GM18907 (cell line): ENCODE measurements around the gene CORO2B.
"Not testable (repeated sequence)": the region's sequence is repeated elsewhere in the genome, so short reads cannot be mapped to it uniquely, and the experiment has no call there.

ENCODE experiments used
- ATAC-seq: cut with Tn5 transposase; IDR thresholded peaks from one replicate; pipeline ENCODE4 v1.9.1; 2021; ENCODE audit warnings: mild to moderate bottlenecking, moderate library complexity; ENCODE audit not compliant: unreplicated experiment

The CORO2B gene

GRCh38 chr15:68643216-68643830, 64.5 kb downstream of the CORO2B start:
- no peak for ATAC-seq

- no peak for ATAC-seq
Measured at GRCh38 chr15:68644083-68644904, 65.5 kb downstream of the CORO2B start.

DNA sequence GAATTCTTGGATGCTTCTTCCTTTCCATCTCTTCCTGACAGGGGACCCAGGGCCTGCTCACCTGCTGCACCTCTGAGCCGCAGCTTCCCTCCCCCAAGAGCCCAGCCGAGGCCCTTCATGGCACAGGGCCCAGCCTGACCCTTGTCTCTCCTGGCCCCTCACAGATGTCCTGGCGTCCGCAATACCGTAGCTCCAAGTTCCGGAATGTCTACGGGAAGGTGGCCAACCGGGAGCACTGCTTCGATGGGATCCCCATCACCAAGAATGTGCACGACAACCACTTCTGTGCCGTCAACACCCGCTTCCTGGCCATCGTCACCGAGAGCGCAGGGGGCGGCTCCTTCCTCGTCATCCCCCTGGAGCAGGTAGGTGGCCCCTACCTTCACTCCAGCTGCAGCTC, 66.2 kb downstream of the CORO2B start:
- ATAC-seq: no peak

DNA sequence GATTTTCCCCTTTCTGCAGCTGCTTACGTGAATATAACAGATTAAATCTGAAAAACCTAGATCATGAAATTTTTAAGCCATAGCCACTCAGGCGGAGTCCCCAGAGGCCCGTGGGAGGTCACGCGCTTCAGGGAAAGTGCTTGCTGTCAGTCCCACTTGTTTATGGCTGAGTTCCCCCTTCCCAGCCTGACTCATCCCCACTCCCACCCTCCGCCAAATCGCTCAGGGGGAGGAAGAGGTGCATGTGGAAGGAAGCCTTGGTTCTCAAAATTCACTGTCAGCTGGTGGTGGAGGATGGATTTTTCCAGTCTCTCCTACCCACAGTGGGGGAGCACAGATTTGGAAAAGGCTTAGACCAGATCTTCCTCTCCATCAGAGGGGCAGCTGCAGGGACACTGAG, 67.4 kb downstream of the CORO2B start:
- no peak for ATAC-seq

DNA sequence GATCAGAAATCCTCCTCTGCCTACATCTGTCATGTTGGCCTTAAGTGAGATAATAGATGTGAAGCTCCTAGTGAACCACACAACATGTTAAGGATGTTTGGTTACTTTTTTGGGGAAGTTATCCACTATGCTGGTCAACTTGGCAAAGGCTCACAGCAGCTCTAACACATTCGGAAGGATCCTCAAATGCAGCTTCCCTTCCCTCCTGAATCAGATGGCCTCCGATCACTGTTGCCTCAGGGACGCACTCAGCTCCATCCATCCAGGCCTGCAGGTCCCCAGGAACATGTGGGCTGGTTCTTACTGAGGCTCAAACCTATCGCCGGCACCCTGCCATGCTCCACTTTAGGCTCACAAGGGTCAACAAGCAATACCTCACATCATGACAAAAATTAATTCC, 67.9 kb downstream of the CORO2B start:
- no peak for ATAC-seq

DNA sequence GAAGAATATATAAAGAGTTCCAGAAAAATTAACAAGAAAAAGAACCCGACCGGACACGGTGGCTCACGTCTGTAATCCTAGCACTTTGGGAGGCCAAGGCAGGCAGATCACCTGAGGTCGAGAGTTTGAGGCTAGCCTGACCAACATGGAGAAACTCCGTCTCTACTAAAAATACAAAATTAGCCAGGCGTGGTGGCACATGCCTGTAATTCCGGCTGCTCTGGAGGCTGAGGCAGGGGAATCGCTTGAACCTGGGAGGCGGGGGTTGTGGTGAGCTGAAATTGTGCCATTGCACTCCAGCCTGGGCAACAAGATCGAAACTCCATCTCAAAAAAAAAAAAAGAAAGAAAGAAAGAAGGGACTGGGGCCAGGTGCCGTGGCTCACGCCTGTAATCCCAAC, 68.6 kb downstream of the CORO2B start:
- ATAC-seq: not testable (repeated sequence)

- no peak for ATAC-seq
Measured at GRCh38 chr15:68650901-68651709, 72.3 kb downstream of the CORO2B start.

DNA sequence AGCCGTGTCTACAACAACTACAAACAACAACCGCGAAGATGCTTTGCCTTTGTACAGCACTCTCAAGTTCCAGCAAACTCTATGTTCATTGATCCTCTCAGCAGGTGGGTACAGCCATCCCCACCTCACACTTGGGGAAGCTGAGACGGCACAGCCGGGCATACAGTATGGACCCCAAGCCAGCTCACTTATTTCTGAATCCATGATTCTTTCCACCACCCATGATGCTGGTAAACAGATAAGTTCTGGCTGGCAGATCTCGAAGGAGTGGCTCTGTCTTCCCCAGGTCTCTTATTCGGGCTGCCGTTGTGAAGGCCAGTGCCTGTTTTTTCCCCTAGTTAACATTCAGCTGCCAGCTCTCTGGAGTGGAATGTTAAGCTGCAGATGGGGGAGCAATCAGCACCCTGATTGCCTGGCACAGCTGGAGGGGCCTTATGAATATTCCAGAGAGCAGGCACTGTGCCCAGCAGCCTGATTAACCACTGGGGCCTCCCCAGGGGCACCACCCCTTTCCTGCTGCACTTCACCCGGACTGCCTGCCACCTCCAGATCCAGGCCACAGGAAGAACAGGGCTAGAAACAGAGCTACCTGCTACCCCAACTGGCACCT, 73.2 kb downstream of the CORO2B start:
- no peak for ATAC-seq

GRCh38 chr15:68653031-68653635, 74.3 kb downstream of the CORO2B start:
- ATAC-seq: no peak

GRCh38 chr15:68653801-68654200, 75.0 kb downstream of the CORO2B start:
- ATAC-seq: no peak

DNA sequence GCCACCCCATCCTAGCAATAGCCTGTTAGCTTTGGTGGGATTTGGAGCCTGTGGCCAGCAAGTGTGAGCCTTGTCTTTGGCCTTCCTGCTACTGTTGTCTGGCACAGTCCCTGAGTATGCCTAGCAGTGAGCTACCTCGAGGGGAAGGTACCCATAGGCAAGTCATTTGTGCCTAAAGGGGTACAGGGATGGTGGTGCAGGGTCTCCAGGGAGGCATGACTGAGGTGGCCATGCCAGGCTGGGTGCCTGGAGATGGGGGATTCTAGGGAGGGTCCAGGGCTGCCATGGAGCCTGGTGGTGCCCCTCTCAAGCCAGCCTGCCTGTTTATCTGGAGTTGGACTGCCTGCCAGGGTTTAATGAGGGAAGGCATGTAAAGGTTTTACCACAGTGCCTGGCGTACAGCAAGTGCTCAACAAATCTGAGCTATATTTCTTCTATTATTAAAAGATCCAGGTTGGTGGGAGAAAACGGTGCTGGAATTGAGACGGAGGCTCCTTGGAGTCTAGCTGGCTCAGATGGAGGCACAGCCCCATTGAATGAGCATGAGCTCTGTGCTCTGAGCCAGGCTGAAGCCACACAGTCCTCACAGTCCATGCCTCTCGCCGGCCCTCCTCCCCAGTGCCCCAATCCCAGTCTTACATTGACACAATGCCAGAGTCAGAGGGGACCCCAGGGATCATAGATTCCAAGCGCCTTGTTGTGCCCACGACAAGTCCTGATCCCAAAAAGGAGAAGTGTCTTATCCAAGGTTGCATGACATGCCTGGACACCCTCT, 76.2 kb downstream of the CORO2B start:
- ATAC-seq: no peak

DNA sequence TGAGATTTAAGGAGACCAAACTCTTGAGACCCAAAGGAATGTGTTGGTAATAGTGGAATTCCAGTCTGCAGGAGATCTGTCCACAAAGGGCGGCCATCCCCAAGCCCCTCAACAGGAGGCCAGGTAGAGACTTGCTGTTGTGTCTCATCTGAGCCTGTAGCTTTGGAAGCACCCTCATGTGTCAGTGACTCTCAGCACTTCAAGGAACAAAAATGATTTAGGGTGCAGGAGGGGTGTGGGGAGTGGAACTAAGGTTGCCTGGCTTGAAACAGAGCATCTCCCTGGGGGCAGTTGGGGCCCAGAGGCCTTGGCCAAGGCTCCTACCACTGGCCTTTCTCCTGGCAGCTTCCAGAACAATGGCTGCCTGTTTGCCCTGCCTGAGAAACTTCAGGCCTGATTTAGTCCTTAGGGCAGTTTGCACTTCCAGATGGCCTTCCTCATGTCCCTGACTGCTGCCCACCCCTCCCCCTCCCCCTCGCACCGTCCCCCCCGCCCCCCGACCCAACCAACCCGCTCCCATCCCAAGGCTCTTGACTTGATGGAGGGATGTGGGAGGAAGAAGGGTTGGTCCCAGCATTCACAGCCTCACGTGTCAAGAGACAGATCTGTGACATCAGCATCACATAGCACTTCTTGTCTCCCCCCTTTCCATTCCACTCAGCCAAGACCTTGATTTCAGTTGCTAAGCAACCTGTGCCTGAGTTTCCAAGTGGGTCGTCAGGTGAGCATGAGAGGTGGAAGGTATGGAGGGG, 77.1 kb downstream of the CORO2B start:
- ATAC-seq: no peak

DNA sequence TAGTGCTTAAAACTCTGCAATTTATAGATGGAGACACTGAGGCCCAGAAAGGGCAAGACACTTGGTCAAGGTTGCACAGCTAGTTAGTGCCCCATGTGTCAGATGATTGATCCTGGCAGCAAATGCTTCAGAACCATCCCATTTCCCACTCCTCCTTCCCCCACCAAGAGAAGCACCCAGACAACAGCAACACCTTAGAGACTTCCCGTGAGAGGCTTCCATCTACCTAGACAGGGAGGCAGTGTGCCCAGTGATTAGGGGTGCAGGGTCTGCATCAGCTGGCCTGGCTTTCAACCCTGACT, 77.6 kb downstream of the CORO2B start:
- ATAC-seq: no peak

DNA sequence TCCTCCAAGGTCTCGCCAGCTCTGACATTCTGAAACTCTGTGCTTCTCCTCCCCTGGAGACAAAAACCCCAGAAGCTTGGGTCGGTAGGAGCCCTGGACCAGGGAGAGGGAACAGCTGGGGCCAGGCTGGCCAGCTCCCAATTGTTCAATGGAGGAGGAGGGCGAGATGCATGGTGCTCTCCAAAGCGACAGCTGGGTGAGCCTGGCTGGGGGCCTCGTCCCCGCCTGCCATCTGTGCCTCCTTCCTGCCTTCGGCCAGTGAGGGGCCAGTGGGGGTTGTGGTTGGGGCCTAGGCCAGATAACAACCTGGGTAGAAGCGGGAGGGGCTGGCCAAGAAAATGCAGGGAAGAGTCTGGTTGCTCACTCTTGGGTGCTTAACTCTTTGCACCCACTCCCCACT, 79.4 kb downstream of the CORO2B start:
- ATAC-seq: no peak

DNA sequence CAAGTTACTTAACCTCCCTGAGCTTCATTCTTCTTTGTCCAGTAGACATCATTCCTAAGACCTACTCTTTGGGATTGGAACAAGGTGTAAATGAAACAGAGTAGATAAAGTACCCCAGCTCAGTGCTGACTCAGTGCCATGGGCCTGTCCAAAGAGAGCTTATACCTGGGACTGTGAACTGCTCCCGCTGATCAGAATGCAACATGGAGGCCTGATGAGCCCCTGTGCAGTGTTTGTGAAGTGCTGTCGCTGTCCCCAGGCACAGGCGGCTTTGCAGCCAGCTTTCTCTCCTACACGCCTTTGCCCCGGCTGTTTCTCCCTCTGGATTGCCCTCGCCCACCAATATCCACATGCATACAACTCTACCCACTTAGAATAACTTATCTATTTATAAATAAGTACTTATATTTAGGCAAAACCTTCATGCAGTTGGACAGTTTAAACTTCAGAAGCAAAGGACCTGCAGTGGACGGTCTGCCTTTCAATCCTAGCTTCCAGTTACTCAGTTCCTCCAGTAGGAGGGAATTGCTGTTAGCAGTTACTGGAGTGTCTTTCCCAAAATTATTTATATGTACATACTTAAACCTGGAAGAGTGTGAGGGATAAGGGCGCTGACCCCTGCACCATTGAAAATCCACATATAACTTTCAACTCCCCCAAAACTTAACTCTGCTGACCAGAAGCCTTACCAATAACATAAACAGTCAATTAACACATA, 80.0 kb downstream of the CORO2B start:
- no peak for ATAC-seq

DNA sequence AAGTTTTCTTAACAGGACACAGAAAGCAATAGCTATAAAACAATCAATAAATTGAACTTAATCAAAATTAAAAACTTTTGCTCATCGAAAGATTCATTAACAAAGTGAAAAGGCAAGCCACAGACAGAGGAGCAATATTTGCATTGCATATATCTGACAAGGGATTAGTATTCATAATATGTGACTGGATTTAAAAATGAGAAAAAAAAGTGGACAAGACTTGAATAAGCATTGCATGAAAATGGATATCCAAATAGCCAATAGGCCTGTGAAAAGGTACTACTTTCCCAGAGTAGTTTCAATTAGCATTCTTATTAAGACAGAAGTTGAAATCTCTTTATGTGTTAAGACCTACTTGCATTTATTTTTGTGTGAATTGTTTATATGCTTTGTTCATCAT, 84.7 kb downstream of the CORO2B start:
- no peak for ATAC-seq

DNA sequence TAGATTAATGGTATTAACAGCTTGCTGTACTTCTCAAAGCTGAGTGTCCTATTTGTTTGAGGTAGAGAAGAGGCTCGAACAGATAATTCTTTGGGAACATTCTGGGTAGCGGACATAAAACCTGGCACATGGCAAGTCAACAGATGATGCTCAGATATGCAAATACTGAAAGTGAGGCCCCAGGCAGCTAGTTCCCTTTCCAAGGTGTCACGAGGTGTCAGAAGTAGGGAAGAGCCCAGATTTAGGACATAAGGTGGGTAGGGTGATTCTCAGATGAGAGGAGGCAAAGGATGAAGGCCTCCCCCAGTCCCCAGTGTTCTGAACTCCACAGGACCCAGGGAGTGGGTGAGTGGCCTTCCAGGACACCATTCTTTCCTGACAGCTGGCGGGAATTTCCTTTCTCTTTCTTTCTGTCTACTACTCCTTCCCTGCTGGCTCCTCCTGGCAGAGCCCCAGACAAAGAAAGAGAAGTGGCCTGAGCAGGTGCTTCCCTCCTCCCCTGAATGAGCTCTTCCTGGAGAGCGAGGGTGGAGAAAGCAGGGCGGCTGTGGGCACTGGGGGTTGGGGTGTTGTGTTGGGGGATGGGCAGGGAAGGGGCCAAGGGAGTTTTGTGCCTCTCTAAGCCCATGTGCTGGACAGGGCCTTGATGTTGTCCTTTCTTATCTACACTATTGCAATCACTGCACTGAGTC, 87.5 kb downstream of the CORO2B start:
- ATAC-seq: no peak

DNA sequence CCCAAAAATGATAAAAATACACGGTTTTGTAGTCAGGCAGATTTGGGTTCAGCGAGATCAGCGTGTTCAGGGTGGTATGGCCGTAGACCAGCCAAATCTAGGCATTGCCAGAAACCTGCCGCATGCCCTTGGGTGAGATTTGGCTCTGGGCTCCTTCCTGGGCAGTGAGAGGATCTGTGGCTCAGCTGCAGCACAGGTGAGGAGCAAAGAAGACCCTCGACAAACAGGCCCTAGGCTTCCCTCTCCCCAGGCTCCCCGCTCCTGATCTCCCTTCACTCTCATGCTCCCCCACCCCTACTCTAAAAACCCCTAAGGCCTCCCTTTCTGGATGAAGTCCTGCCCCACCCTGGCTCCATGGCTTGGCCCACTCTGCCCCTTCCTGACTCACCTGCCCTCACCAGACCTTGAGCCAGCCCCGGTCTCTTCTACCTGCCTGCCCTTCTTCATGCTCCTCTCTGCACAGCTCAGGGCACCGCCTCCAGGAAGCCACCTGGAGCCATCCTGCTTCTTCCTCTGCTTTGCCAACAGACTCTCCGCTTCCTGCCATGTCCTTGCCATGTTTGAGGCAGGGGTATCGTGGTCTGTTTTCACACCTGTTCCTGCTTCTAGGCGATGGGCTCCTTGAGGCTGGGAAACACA, 88.1 kb downstream of the CORO2B start:
- ATAC-seq: no peak
